ENCODE results near the gene LIPK. TPM values are rescaled to one million over a fixed set of nuclear protein-coding genes. Genes with fewer than 3 reads are reported as not detected.

LIPK gene
- total and polyA plus RNA-seq, 2 of the 8 experiments (the other 6 are each of a cell fraction or from before 2014, with no cell fraction given): not detected

GRCh38 chr10:88702848-88703597 lies 3.0 kb upstream of the LIPK start (continued):
- TF ChIP-seq CHD7 (IDR thresholded peaks at IDR 0.05; ENCODE audit: insufficient replicate concordance, low read length) (peak; percentile 83), TEAD4 (IDR thresholded peaks at IDR 0.05; ENCODE audit: low read depth, low read length) (peak; percentile 61), CHD1 (IDR thresholded peaks at IDR 0.05; ENCODE audit: low read depth, low read length) (no peak), ATF3 (IDR thresholded peaks at IDR 0.05; ENCODE audit: insufficient read depth, low read depth, low read length) (no peak), POU5F1 (IDR thresholded peaks at IDR 0.05; ENCODE audit: low read depth, low read length) (peak; percentile 82; the same call in 1 of the 2 replicates), GTF2F1 (IDR thresholded peaks at IDR 0.05; ENCODE audit: borderline replicate concordance, low read depth, low read length) (no peak), TAF1 (IDR thresholded peaks at IDR 0.05; ENCODE audit: low read depth, low read length) (no peak), BCL11A (IDR thresholded peaks at IDR 0.05; ENCODE audit: low read depth in 2 of 2, low read length in 2 of 2) (peak in 1 of 2 experiments; percentile 24), MAFK (IDR thresholded peaks at IDR 0.05; ENCODE audit: low read depth, low read length) (peak; percentile 47; the same call in 1 of the 2 replicates), SAP30 (IDR thresholded peaks at IDR 0.05; ENCODE audit: insufficient read depth, insufficient replicate concordance, low read length) (no peak)

Data from H1 (cell line).